HAP-1 (cell line): ENCODE measurements around the gene FAM50A.

Source experiments
- DNase-seq, 2 experiments: peaks; one replicate each; pipeline ENCODE4 v3.0.0-alpha.2; 2016 to 2020; ENCODE audit warnings: low spot score in 2 of 2
- H3K27me3 ChIP-seq: fragments of 250-450 bp; sonication (Bioruptor Pico); 2 replicates; pipeline ENCODE4 v1.5.1; 2020; ENCODE audit warnings: low read depth, mild to moderate bottlenecking, moderate library complexity
- H3K36me3 ChIP-seq: fragments of 250-450 bp; sonication (Bioruptor Pico); replicated peaks from 2 replicates; pipeline ENCODE4 v1.5.1; 2020; ENCODE audit warnings: mild to moderate bottlenecking
- H3K4me1 ChIP-seq: fragments of 250-450 bp; sonication (Bioruptor Pico); 2 replicates; pipeline ENCODE4 v1.5.1; 2020; ENCODE audit warnings: mild to moderate bottlenecking
- H3K4me3 ChIP-seq: fragments of 250-450 bp; sonication (Bioruptor Pico); 2 replicates; pipeline ENCODE4 v1.5.1; 2020; ENCODE audit warnings: mild to moderate bottlenecking, moderate library complexity
- H3K9me3 ChIP-seq: fragments of 250-450 bp; sonication (Bioruptor Pico); 2 replicates; pipeline ENCODE4 v1.5.1; 2020; ENCODE audit warnings: mild to moderate bottlenecking, moderate library complexity
- in situ Hi-C: fragments of 300-500 bp; cut with MboI; formaldehyde crosslinking; loops from 3 replicates; pipeline ENCODE4 v1.14.3; 2020; ENCODE audit warnings: low sequenced_read_pairs, inconsistent platforms, mixed read lengths

The FAM50A gene

GRCh38 chrX:154483325-154483724 lies 39.4 kb downstream of the FAM50A start:
- no peak overlapping the region for H3K4me3 ChIP-seq
- no peak for DNase-seq
- H3K27me3 ChIP-seq: no peaks in the 10 kb centered on the region
- H3K9me3 ChIP-seq: no peaks in the 10 kb centered on the region
- peaks cover 23% of the 10 kb centered on the region for H3K4me1 ChIP-seq
- in situ Hi-C loops: no loop called here
- H3K36me3 ChIP-seq: peaks cover 42% of the 10 kb centered on the region

DNA sequence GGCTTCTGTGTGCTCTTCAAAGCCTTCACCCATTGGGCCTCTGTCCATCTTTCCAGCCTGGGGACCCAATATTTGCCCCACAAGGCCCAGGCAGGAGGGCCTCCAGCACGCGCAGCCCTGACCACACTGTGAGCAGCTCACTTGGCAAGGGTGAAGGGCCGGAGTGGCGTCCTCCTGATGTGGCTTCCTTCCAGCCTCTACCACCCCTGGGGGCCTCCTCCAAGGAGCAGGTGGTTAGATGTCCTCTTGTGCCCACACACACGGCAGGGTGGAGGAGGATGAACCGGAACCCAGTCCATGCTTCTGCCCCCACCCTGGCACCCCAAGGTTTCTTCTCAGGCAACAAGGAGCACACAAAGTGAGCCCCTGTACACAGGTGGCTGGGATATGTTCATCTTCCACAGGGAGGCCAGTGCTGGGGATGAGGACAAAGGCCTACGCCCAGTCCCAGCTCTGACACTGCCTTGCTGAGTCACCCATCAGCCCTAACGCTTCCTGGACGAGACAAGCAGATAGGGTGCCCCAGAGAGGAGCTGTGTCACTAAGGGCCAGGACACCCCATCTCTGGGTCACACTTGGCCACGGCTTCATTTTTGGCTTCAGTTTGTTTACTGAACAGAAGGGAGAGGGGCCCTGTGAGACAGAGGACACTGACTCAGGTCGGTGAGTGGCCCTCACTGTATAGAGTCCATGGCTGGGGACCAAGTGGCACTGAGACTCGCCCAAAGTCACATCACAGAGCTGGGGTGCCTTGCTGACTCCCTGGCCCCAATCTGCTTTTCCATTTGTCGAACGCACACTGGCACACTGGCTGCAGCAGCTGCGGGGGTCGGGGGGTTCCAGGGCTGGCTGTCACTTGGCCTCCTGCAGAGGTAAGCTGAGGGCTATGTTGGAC lies 40.6 kb downstream of the FAM50A start:
- DNase-seq: no peak
- no peaks in the 10 kb centered on the region for H3K27me3 ChIP-seq
- peaks cover 48% of the 10 kb centered on the region for H3K36me3 ChIP-seq
- in situ Hi-C loops: no loop called here
- no peak overlapping the region for H3K4me3 ChIP-seq
- H3K9me3 ChIP-seq: no peaks in the 10 kb centered on the region
- H3K4me1 ChIP-seq: peaks cover 21% of the 10 kb centered on the region

- peaks cover 48% of the 10 kb centered on the region for H3K36me3 ChIP-seq
- H3K9me3 ChIP-seq: no peaks in the 10 kb centered on the region
- H3K27me3 ChIP-seq: no peaks in the 10 kb centered on the region
Measured at GRCh38 chrX:154485150-154486051, 41.5 kb downstream of the FAM50A start.

GRCh38 chrX:154486052-154486395 lies 42.1 kb downstream of the FAM50A start:
- peak in 1 of 2 experiments; percentile 41 for DNase-seq
- in situ Hi-C loops: no loop called here
- Histone ChIP-seq H3K9me3 (no peaks in the 10 kb centered on the region), H3K36me3 (peaks cover 48% of the 10 kb centered on the region), H3K27me3 (no peaks in the 10 kb centered on the region), H3K4me1 (peaks cover 25% of the 10 kb centered on the region), H3K4me3 (peak overlapping the region; percentile 69)

More at GRCh38 chrX:154485150-154486051, 41.5 kb downstream of the FAM50A start:
- in situ Hi-C loops: no loop called here
- Histone ChIP-seq H3K4me3 (peak overlapping the region; percentile 69), H3K4me1 (peaks cover 25% of the 10 kb centered on the region)
- peak in 1 of 2 experiments; percentile 36 for DNase-seq

GRCh38 chrX:154486396-154487207 lies 42.7 kb downstream of the FAM50A start, which contains the start of gene UBL4A:
Gene UBL4A (minus strand): TSS chrX:154486615. CDS start chrX:154486584, 31 bp downstream.
- peak; percentile 60 to 84 for DNase-seq
- Histone ChIP-seq H3K27me3 (no peaks in the 10 kb centered on the region), H3K4me1 (peaks cover 27% of the 10 kb centered on the region), H3K4me3 (peak within 1 kb of the TSS; percentile 69), H3K9me3 (no peaks in the 10 kb centered on the region), H3K36me3 (peaks cover 48% of the 10 kb centered on the region)
- in situ Hi-C loops: no loop called here

DNA sequence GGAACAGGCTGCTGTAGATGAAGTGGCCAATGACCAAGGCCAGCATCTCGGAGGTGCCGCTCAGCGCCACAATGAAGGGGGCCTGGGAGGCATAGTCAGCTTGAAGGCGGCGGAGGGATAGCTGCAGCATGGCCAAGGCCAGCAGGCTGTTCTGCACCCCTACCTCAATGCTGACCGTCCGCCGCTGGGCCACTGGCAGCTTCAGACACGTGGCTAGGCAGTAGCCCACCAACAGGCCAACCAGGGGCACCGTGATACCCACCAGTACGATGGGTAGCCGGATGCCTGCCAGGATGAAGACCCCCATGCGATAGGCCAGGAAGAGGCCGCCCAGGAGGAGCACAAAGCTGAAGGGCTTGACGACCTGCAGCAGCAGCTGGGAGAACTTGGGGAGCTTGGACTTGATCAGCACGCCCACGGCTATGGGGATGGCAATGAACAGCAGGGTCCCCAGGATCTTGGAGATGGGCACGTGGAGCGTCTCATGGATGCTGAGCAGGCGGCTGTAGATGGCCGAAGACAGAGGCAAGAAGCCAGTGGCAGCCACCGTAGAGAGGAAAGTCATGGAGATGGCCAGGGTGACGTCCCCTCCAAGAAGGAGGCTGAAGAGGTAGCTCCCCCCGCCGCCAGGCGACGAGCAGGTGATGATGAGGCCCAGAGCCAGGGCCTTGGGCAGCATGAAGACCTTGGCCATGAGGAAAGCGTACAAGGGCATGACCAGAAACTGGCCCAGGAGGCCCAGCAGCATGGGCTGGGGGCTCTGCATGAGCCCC lies 43.8 kb downstream of the FAM50A start:
- Histone ChIP-seq H3K4me3 (peak overlapping the region; percentile 69; the same call in 1 of the 2 replicates), H3K27me3 (no peaks in the 10 kb centered on the region), H3K9me3 (no peaks in the 10 kb centered on the region), H3K36me3 (peaks cover 48% of the 10 kb centered on the region), H3K4me1 (peaks cover 27% of the 10 kb centered on the region)
- in situ Hi-C loops: no loop called here
- no peak for DNase-seq

DNA sequence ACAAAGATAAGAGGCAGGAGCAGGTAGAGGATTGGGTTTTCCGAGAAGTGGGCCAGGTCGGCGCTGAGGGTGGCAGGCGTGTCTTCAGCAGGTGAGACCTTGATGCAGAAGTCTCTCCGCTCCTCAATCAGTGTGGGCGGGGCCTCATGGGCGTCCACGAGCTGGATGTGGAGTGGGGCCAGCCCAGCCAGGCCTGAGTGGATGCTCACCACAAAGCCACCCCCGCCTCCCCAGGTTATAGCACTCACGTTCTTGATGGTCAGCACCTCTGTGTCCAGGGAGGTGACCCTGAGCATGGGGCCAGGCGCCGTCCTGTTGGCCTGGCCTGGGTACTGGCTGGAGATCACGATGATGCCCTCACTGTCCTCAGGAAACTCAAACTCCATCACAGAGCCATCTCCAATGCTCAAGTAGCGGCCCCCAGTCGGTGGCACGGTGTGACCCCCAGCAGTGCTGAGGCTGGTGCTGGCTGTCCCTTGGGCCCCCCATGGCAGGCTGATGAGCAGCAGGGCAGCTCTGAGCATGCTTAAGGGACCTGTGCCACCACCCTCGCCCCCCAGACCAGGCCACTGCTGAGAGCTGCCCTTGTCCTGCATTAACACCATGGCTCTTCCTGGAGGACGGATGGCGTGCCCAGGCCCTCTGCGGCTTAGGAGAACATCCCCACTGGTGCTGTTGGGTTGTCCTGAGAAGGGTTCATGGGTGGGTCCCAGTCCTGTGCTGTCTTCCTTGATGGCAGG lies 44.6 kb downstream of the FAM50A start:
- Histone ChIP-seq H3K27me3 (no peaks in the 10 kb centered on the region), H3K36me3 (peaks cover 44% of the 10 kb centered on the region), H3K9me3 (no peaks in the 10 kb centered on the region), H3K4me3 (no peak overlapping the region), H3K4me1 (peaks cover 27% of the 10 kb centered on the region)
- in situ Hi-C loops: no loop called here
- no peak for DNase-seq

DNA sequence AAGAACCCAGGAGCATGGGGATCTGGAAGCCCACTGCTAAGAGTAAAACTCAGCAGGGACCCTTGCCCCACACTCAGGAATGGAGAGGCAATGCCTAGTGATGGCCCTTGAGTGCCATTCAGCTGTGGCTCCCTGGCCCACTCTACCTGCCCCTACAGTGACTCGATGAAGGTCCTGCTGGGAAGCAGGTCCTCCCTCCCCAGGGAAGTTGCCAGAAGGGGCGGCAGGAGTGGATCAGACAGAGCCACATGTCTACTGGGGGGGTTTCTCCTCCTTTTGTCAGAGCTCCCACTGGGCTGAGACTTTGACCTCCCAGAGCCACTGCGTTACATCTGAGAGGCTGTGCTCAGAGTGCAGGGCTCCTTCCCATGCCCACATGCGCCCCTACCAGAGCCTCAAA lies 45.2 kb downstream of the FAM50A start:
- DNase-seq: no peak
- Histone ChIP-seq H3K36me3 (peaks cover 39% of the 10 kb centered on the region), H3K4me3 (peak overlapping the region; percentile 69), H3K27me3 (no peaks in the 10 kb centered on the region), H3K9me3 (no peaks in the 10 kb centered on the region), H3K4me1 (peaks cover 27% of the 10 kb centered on the region)
- in situ Hi-C loops: no loop called here

GRCh38 chrX:154490021-154490413 lies 46.1 kb downstream of the FAM50A start:
- peak in 1 of 2 experiments; percentile 45 for DNase-seq
- peaks cover 25% of the 10 kb centered on the region for H3K4me1 ChIP-seq
- peaks cover 31% of the 10 kb centered on the region for H3K36me3 ChIP-seq
- in situ Hi-C loops: no loop called here
- no peaks in the 10 kb centered on the region for H3K27me3 ChIP-seq
- H3K9me3 ChIP-seq: no peaks in the 10 kb centered on the region
- peak overlapping the region; percentile 69 for H3K4me3 ChIP-seq

DNA sequence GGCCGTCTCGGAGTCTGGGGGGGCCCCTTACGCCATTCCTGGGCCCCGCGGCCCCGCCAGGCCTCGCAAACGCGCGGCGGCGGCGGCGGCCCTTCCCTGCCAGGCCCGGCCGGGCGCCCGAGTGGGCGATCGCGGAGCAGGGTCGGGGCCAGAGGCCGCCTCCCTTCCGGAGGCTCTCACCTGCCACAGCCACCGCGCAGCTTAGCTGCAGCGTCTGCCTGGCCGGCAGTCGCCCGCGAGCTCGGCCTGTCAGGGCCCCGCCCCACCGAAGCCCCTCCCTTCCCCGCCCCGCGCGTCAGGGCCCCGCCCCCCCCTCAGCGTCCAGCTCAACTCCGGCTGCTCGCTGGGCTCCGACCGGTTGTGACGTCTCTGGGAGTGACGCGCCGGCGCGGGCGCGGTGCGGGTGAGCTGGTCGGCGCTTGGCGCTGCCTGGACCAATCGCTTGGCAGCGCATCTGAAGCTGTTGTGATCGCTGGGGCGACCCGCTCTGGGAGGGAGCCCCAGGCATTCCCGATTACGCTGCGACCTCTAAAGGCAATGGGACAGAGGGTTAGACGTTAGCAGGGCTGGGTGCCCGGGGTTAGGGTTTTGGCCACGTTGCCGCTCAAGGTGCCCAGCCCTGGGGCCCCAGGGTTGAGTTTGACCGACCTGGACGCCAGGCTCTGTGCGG lies 46.6 kb downstream of the FAM50A start, which contains the start of gene SLC10A3:
SLC10A3 (minus strand) TSS at position 216 of the 670 bp plus-strand sequence. CDS start 1,689 bp downstream, outside the sequence.
- peak; percentile 96 to 98 for DNase-seq
- H3K36me3 ChIP-seq: peaks cover 26% of the 10 kb centered on the region
- no peaks in the 10 kb centered on the region for H3K9me3 ChIP-seq
- H3K4me3 ChIP-seq: peak within 1 kb of the TSS; percentile 69
- H3K4me1 ChIP-seq: peaks cover 20% of the 10 kb centered on the region
- in situ Hi-C loops: no loop called here
- H3K27me3 ChIP-seq: no peaks in the 10 kb centered on the region

DNA sequence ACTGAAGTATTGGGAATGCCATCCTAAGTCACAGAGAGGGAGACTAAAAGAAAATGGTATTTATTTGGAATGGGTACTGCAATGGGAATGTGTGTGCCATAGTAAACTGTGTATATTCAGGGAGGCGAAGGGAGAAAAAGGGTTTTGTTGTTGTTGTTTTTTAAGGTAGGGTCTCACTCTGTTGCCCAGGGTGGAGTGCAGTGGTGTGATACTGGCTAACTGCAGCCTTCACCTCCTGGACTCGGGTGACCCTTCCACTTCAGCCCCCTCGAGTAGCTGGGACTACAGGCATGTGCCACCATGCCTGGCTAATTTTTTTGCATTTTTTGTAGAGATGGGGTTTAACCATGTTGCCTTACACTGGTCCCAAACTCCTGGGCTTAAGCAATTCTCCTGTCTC lies 50.8 kb downstream of the FAM50A start:
- Histone ChIP-seq H3K4me1 (peaks cover 15% of the 10 kb centered on the region), H3K4me3 (no peak overlapping the region), H3K9me3 (no peaks in the 10 kb centered on the region), H3K27me3 (no peaks in the 10 kb centered on the region), H3K36me3 (no peaks in the 10 kb centered on the region)
- in situ Hi-C loops: no loop called here
- no peak for DNase-seq
